H1 (cell line): ENCODE measurements around the gene KIF2B. TPM values are rescaled to one million over a fixed set of nuclear protein-coding genes. Genes with fewer than 3 reads are reported as not detected.

Experiments used
- polyA plus RNA-seq, 7 experiments: library from polyadenylated mRNA; depleted of rRNA in 3 of 7; stranded (reverse) in 5 of 7; unstranded in 2 of 7; fragments of >200 nt in 5 of 7; fragments of 200-250 nt in 2 of 7; gene quantifications; 1 replicate in 5 of 7; 2 replicates in 1 of 7; 4 replicates in 1 of 7; pipeline versions ENCODE4 v1.2.1 to v1.2.3, GENCODE V29; 2011 to 2013; ENCODE audit warnings: missing spikeins in 2 of 7, mixed read lengths in 2 of 7
- total RNA-seq: library from RNA; stranded (reverse); fragmentation: NEBNext Ultra II Directional; extraction: Animal tissue kit (Norgen Biotek cat#: 25700); gene quantifications from 2 replicates; pipeline ENCODE4 v1.2.1, GENCODE V29; 2021
- TF ChIP-seq, protein P1 (sequence below): IDR thresholded peaks from 2 replicates; pipeline ENCODE4 v1.6.1; 2012; ENCODE audit warnings: inconsistent platforms

KIF2B gene
- total and polyA plus RNA-seq, 2 of the 8 experiments (the other 6 are each of a cell fraction or from before 2014, with no cell fraction given), result not detected

GRCh38 chr17:53796642-53797041 lies 26.1 kb upstream of the KIF2B start (continued):
- TF ChIP-seq, protein P1, sequence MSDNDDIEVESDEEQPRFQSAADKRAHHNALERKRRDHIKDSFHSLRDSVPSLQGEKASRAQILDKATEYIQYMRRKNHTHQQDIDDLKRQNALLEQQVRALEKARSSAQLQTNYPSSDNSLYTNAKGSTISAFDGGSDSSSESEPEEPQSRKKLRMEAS, result no peak
